ENCODE measurements around the gene SF3B2.

The SF3B2 gene

DNA sequence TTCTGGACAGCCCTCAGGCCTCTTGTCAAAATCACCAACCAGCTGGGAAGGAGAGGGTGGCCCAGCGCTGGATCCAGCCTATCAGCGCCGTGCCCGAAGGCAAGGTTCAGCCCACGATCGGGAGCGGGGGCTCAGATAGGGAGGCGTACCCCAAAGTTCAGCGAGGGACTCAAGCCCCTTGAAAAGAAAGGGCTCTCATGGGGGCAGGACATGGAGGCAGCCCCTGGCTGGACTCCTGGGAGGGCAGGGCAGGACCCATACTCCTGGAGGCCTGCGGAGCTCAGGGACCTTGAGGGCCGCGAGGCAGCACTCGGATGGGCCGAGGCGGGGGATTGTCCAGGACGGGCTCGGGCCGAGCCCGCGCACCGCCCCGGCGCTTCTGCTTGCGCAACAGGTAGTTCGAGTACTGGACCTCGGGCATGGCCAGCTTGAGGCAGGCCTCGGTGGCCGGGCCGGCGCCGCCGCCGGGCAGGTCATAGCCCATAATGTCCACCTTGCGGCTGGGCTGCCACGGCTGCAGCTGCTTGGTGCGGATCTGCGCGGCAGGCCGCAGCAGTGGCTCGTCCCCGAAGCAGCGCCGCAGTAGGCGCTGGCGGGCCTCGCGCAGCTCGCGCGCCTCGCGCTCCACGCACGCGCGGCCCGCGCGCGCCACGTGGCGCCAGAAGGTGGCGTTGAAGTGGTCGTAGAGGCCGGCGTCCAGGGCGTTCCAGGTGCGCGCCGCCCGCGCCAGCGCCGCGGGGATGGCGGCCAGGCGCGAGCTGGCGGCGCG is 9.8 kb upstream of the SF3B2 start:
- no peak overlapping the region for H3K4me3 ChIP-seq (ENCODE audit: control insufficient read depth in 1 of 7, extremely low read depth in 1 of 7, insufficient read depth in 4 of 7, low read depth in 2 of 7, low read length in 6 of 7)
- H3K27me3 ChIP-seq (replicated peaks in 2 of 5; ENCODE audit: control insufficient read depth in 4 of 5, insufficient read depth in 5 of 5, low read length in 4 of 5): peaks cover 0 to 2% (median 0%) of the 10 kb centered on the region in 5 experiments
- 97% methylated on average over 75 of the region's 81 CpGs for WGBS (ENCODE audit: insufficient coverage)
- H3K4me1 ChIP-seq (ENCODE audit: control extremely low read depth in 1 of 4, control insufficient read depth in 4 of 4, insufficient read depth in 4 of 4, low read length in 3 of 4): peaks cover 0 to 9% (median 4%) of the 10 kb centered on the region in 4 experiments
- H3K9me3 ChIP-seq (ENCODE audit: control extremely low read depth in 1 of 5, control insufficient read depth in 4 of 5, insufficient read depth in 2 of 5, low read depth in 1 of 5, low read length in 4 of 5): no peaks in the 10 kb centered on the region
- no peak for DNase-seq
- ChIA-PET POLR2A (no interaction called here), CTCF (interaction anchor here (1.0 kb wide), 1 partner anchor 9 kb away, joined by 3 read pairs; no protein-coding TSS in a partner anchor)
- H3K36me3 ChIP-seq (ENCODE audit: control insufficient read depth in 4 of 4, insufficient read depth in 4 of 4, low read length in 3 of 4): no peaks in the 10 kb centered on the region
- H3K27ac ChIP-seq (ENCODE audit: insufficient read depth in 1 of 2, low read depth in 1 of 2, low read length in 2 of 2, poor library complexity in 1 of 2, severe bottlenecking in 2 of 2): no peak overlapping the region

- DNase-seq: no peak
- no peak overlapping the region for H3K27ac ChIP-seq (ENCODE audit: insufficient read depth in 1 of 2, low read depth in 1 of 2, low read length in 2 of 2, poor library complexity in 1 of 2, severe bottlenecking in 2 of 2)
- H3K36me3 ChIP-seq (ENCODE audit: control insufficient read depth in 4 of 4, insufficient read depth in 4 of 4, low read length in 3 of 4): no peaks in the 10 kb centered on the region
- ChIA-PET CTCF (interaction anchor here (1.0 to 5.3 kb wide), 10 partner anchors 7 to 41 kb away, joined by 3 to 29 read pairs (median 16); partner anchors contain the start of genes BANF1, CATSPER1 and SF3B2), POLR2A (no interaction called here)
- peaks cover 0 to 9% (median 4%) of the 10 kb centered on the region in 4 experiments for H3K4me1 ChIP-seq (ENCODE audit: control extremely low read depth in 1 of 4, control insufficient read depth in 4 of 4, insufficient read depth in 4 of 4, low read length in 3 of 4)
- H3K9me3 ChIP-seq (ENCODE audit: control extremely low read depth in 1 of 5, control insufficient read depth in 4 of 5, insufficient read depth in 2 of 5, low read depth in 1 of 5, low read length in 4 of 5): no peaks in the 10 kb centered on the region
- peaks cover 0 to 5% (median 0%) of the 10 kb centered on the region in 5 experiments for H3K27me3 ChIP-seq (replicated peaks in 2 of 5; ENCODE audit: control insufficient read depth in 4 of 5, insufficient read depth in 5 of 5, low read length in 4 of 5)
- WGBS (ENCODE audit: insufficient coverage): 97% methylated on average over 82 of the region's 88 CpGs
- H3K4me3 ChIP-seq (ENCODE audit: control insufficient read depth in 1 of 7, extremely low read depth in 1 of 7, insufficient read depth in 4 of 7, low read depth in 2 of 7, low read length in 6 of 7): no peak overlapping the region
These were observed 8.9 kb upstream of the SF3B2 start for GRCh38 chr11:66042996-66043906.

GRCh38 chr11:66044757-66045156 is 7.4 kb upstream of the SF3B2 start:
- DNase-seq: no peak
- POLR2A ChIA-PET: interaction anchor here (0.6 to 1.0 kb wide), 2 partner anchors 19 to 55 kb away, joined by 3 to 4 read pairs; partner anchors contain the start of gene CATSPER1

DNA sequence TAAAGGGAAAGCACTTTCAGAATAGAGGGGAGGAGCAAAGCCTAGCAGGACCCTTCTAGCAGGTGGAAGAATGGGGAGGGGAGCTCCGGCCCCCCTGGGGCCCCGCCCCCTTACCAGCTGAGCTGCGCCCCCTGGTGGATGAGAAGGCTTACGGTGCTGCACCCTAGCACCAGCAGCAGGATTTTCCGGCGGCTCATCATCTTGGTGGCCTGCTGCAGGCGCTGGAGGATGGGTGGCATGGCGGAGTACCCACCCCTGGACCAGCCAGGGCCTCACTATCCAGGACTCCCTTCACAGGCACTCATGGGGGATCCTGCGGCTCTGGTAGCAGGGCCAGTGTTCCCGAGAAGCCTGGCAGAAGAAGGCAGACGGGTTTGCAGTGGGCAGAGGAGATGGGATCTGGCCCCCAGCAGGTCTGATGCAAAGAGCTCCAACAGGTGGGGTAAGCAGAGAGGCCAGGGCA is 7.0 kb upstream of the SF3B2 start:
- H3K36me3 ChIP-seq (ENCODE audit: control insufficient read depth in 4 of 4, insufficient read depth in 4 of 4, low read length in 3 of 4): no peaks in the 10 kb centered on the region
- peak; percentile 84 to 91 (median 89) for DNase-seq
- peaks cover 0 to 5% (median 0%) of the 10 kb centered on the region in 5 experiments for H3K27me3 ChIP-seq (replicated peaks in 2 of 5; ENCODE audit: control insufficient read depth in 4 of 5, insufficient read depth in 5 of 5, low read length in 4 of 5)
- ChIA-PET CTCF (interaction anchor here (0.7 to 5.3 kb wide), 23 partner anchors 9 to 332 kb away, joined by 3 to 29 read pairs (median 4); partner anchors contain the start of gene CATSPER1), POLR2A (interaction anchor here (0.6 to 1.0 kb wide), 2 partner anchors 19 to 56 kb away, joined by 3 to 4 read pairs; partner anchors contain the start of gene CATSPER1)
- peak overlapping the region in 4 of 7 experiments; percentile 9 to 39 (median 24) for H3K4me3 ChIP-seq (ENCODE audit: control insufficient read depth in 1 of 7, extremely low read depth in 1 of 7, insufficient read depth in 4 of 7, low read depth in 2 of 7, low read length in 6 of 7)
- peaks cover 0 to 17% (median 9%) of the 10 kb centered on the region in 4 experiments for H3K4me1 ChIP-seq (ENCODE audit: control extremely low read depth in 1 of 4, control insufficient read depth in 4 of 4, insufficient read depth in 4 of 4, low read length in 3 of 4)
- no peaks in the 10 kb centered on the region for H3K9me3 ChIP-seq (ENCODE audit: control extremely low read depth in 1 of 5, control insufficient read depth in 4 of 5, insufficient read depth in 2 of 5, low read depth in 1 of 5, low read length in 4 of 5)
- no peak overlapping the region for H3K27ac ChIP-seq (ENCODE audit: insufficient read depth in 1 of 2, low read depth in 1 of 2, low read length in 2 of 2, poor library complexity in 1 of 2, severe bottlenecking in 2 of 2)
- 30% methylated on average over 9 of the region's 11 CpGs for WGBS (ENCODE audit: insufficient coverage)

More at GRCh38 chr11:66044757-66045156, 7.4 kb upstream of the SF3B2 start:
- Histone ChIP-seq H3K4me1 (ENCODE audit: control extremely low read depth in 1 of 4, control insufficient read depth in 4 of 4, insufficient read depth in 4 of 4, low read length in 3 of 4) (peaks cover 0 to 17% (median 9%) of the 10 kb centered on the region in 4 experiments), H3K27ac (ENCODE audit: insufficient read depth in 1 of 2, low read depth in 1 of 2, low read length in 2 of 2, poor library complexity in 1 of 2, severe bottlenecking in 2 of 2) (no peak overlapping the region), H3K4me3 (ENCODE audit: control insufficient read depth in 1 of 7, extremely low read depth in 1 of 7, insufficient read depth in 4 of 7, low read depth in 2 of 7, low read length in 6 of 7) (peak overlapping the region in 4 of 7 experiments; percentile 9 to 39 (median 24)), H3K27me3 (replicated peaks in 2 of 5; ENCODE audit: control insufficient read depth in 4 of 5, insufficient read depth in 5 of 5, low read length in 4 of 5) (peaks cover 0 to 5% (median 0%) of the 10 kb centered on the region in 5 experiments), H3K36me3 (ENCODE audit: control insufficient read depth in 4 of 4, insufficient read depth in 4 of 4, low read length in 3 of 4) (no peaks in the 10 kb centered on the region), H3K9me3 (ENCODE audit: control extremely low read depth in 1 of 5, control insufficient read depth in 4 of 5, insufficient read depth in 2 of 5, low read depth in 1 of 5, low read length in 4 of 5) (no peaks in the 10 kb centered on the region)
- CTCF ChIA-PET: interaction anchor here (0.7 to 5.3 kb wide), 22 partner anchors 9 to 332 kb away, joined by 3 to 29 read pairs (median 4); partner anchors contain the start of gene CATSPER1
- 60% methylated on average over 5 of the region's 6 CpGs for WGBS (ENCODE audit: insufficient coverage)

DNA sequence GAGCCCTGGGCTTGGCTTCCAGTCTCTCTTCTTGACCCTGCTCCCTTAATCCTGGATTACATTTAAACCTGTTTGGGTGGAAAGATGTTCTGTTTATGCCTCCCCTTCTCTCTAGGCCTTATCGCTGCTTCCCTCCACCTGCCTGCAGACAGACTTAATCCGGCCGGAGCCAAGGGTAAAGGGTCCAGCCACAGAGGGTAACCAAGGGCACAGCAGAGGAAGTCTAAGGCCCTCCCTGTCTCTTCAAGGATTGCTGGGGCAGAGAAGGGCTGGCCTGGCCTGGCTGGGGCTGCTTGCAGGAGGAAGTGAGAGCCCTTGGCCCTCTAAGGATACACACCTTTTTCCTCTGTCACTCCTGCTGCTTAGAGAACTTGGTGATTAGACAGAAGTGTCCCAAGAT is 5.3 kb upstream of the SF3B2 start:
- ChIA-PET POLR2A (no interaction called here), CTCF (interaction anchor here (0.9 to 5.3 kb wide), 8 partner anchors 8 to 44 kb away, joined by 3 to 29 read pairs (median 18); partner anchors contain the start of gene BANF1)
- no peak for DNase-seq
- Histone ChIP-seq H3K4me3 (ENCODE audit: control insufficient read depth in 1 of 7, extremely low read depth in 1 of 7, insufficient read depth in 4 of 7, low read depth in 2 of 7, low read length in 6 of 7) (no peak overlapping the region), H3K36me3 (ENCODE audit: control insufficient read depth in 4 of 4, insufficient read depth in 4 of 4, low read length in 3 of 4) (no peaks in the 10 kb centered on the region), H3K9me3 (ENCODE audit: control extremely low read depth in 1 of 5, control insufficient read depth in 4 of 5, insufficient read depth in 2 of 5, low read depth in 1 of 5, low read length in 4 of 5) (no peaks in the 10 kb centered on the region), H3K27me3 (replicated peaks in 2 of 5; ENCODE audit: control insufficient read depth in 4 of 5, insufficient read depth in 5 of 5, low read length in 4 of 5) (peaks cover 0 to 5% (median 0%) of the 10 kb centered on the region in 5 experiments), H3K27ac (ENCODE audit: insufficient read depth in 1 of 2, low read depth in 1 of 2, low read length in 2 of 2, poor library complexity in 1 of 2, severe bottlenecking in 2 of 2) (no peak overlapping the region), H3K4me1 (ENCODE audit: control extremely low read depth in 1 of 4, control insufficient read depth in 4 of 4, insufficient read depth in 4 of 4, low read length in 3 of 4) (peaks cover 1 to 29% (median 16%) of the 10 kb centered on the region in 4 experiments)
- WGBS (ENCODE audit: insufficient coverage): 90% methylated on average over 3 of the region's 3 CpGs

GRCh38 chr11:66047541-66048365 is 4.4 kb upstream of the SF3B2 start:
- Histone ChIP-seq H3K27me3 (replicated peaks in 2 of 5; ENCODE audit: control insufficient read depth in 4 of 5, insufficient read depth in 5 of 5, low read length in 4 of 5) (peaks cover 0 to 5% (median 0%) of the 10 kb centered on the region in 5 experiments), H3K4me1 (ENCODE audit: control extremely low read depth in 1 of 4, control insufficient read depth in 4 of 4, insufficient read depth in 4 of 4, low read length in 3 of 4) (peaks cover 1 to 31% (median 18%) of the 10 kb centered on the region in 4 experiments), H3K27ac (ENCODE audit: insufficient read depth in 1 of 2, low read depth in 1 of 2, low read length in 2 of 2, poor library complexity in 1 of 2, severe bottlenecking in 2 of 2) (no peak overlapping the region), H3K9me3 (ENCODE audit: control extremely low read depth in 1 of 5, control insufficient read depth in 4 of 5, insufficient read depth in 2 of 5, low read depth in 1 of 5, low read length in 4 of 5) (no peaks in the 10 kb centered on the region), H3K4me3 (ENCODE audit: control insufficient read depth in 1 of 7, extremely low read depth in 1 of 7, insufficient read depth in 4 of 7, low read depth in 2 of 7, low read length in 6 of 7) (no peak overlapping the region), H3K36me3 (ENCODE audit: control insufficient read depth in 4 of 4, insufficient read depth in 4 of 4, low read length in 3 of 4) (no peaks in the 10 kb centered on the region)
- ChIA-PET POLR2A (interaction anchor here (0.7 kb wide), 1 partner anchor 221 kb away, joined by 3 read pairs; no protein-coding TSS in a partner anchor), CTCF (interaction anchor here (0.9 to 5.3 kb wide), 6 partner anchors 8 to 26 kb away, joined by 3 to 29 read pairs (median 20); no protein-coding TSS in a partner anchor)
- 90% methylated on average over 11 of the region's 11 CpGs for WGBS (ENCODE audit: insufficient coverage)
- no peak for DNase-seq

Measured in common myeloid progenitor, CD34-positive (primary cell).